GM19463 (cell line): ENCODE measurements around the gene C2CD2.
A peak's percentile ranks its signal among the peaks of the same experiment; 100 is the strongest.
"Not testable (repeated sequence)": the region's sequence is repeated elsewhere in the genome, so short reads cannot be mapped to it uniquely, and the experiment has no call there.

Experiments
- ATAC-seq: cut with Tn5 transposase; IDR thresholded peaks from one replicate; pipeline ENCODE4 v1.9.1; 2021; ENCODE audit warnings: mild to moderate bottlenecking, moderate library complexity; ENCODE audit not compliant: unreplicated experiment

C2CD2 gene

DNA sequence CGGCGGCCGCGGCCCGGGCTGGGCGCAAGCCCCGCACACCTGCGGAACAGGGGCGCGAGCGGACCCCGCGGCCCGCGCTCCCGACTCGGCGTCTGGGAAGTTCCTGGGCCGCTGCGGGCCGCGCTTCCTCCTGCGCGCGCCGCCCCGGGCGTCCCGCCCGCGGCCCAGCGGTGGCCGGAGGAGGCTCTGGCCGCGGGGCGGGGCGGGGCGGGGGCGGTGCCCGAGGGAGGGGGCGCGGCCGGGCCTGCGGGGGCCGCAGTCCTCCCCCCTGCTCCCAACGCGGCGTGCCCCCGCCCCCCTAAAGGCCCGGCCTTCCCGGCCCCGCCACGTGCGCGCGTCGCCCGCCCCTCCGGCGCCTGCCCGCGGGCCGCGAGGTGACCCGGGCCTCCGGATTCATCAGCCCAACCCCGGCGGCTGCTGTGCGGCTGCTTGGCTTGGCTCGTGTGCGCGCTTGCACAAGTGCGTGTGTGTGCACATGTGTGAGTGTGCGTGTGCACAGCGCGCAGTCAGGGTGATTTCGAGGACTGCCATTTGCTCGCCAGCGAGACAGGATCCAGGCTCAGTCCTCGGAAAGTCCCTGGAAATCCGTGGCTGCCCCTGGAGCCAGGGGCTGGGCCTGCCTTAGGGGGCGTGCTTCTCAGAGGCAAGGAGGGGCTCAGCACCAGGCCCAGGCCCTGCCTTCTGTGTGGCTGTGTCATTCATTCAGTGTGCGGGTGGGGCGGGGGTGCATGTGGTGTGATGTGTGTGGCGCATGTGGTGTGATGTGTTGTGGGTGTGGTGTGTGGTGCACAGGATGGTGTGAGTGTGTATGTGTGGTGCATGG, at the start of gene C2CD2:
C2CD2 (minus strand) TSS at position 188 of the 823 bp plus-strand sequence. CDS start 370 bp downstream, outside the sequence.
- ATAC-seq: peak; percentile 53

DNA sequence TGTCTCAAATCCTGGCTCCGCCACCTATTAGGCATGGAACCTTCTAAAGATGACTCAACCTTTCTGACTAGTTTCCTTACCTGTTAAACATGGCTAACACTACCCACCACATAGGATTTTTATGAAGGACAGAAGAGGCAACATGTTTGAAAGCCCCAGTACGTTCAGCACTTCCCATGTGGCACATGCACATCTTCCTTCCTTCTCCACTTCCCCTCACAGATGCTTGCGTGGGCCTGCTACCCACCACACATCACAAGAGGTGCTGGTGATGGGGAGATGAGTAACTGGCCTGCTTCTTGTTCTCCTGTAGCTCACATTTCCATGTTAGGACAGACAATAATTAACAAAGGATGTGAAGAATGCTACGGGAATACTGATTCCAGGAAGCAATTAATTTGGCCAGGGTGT, 49.2 kb upstream of the C2CD2 start:
- ATAC-seq: peak; percentile 18

- ATAC-seq: peak; percentile 87
These were observed 48.7 kb upstream of the C2CD2 start for GRCh38 chr21:42002421-42002958.

DNA sequence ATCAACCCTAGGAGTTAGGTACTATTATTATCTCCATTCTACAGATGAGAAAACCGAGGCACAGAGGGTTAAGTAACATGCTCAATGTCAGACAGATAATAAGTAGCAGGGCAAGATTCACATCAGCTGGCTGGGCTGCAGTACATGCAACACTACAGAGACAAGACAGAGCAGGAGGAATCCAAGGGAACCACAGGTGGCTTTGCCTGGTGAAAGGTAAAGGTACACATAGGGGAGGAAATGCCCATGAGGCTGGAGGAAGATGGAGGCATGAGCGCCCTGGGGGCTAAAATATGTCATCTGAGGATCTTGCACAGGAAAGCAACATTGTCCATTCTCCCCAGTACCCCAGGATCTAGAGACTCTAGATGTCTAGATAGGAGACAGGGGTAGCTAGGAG, 48.0 kb upstream of the C2CD2 start:
- no peak for ATAC-seq

- ATAC-seq: no peak
These were observed 47.1 kb upstream of the C2CD2 start for GRCh38 chr21:42000908-42001307.

- no peak for ATAC-seq
These were observed 43.8 kb upstream of the C2CD2 start for GRCh38 chr21:41997657-41998056.

DNA sequence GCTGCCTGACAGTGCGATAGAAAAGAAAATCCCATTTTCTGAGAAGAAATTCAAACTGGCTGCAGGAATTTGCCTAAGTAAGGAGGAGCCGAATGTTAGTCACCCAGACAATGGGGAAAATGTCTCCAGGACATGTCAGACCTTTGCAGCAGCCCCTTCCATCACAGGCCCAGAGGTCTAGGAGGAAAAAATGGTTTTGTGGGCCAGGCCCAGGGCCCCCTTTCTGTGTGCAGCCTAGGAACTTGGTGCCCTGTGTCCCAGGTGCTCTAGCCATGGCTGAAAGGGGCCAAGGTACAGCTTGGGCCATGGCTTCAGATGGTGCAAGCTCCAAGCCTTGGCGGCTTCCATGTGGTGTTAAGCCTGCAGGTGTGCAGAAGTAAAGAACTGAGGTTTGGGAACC, 41.8 kb upstream of the C2CD2 start:
- ATAC-seq: no peak

- ATAC-seq: not testable (repeated sequence)
These were observed 40.8 kb upstream of the C2CD2 start for GRCh38 chr21:41994613-41995012.

- ATAC-seq: no peak
These were observed 39.9 kb upstream of the C2CD2 start for GRCh38 chr21:41993744-41994143.

GRCh38 chr21:41992576-41992975, 38.8 kb upstream of the C2CD2 start:
- ATAC-seq: no peak

DNA sequence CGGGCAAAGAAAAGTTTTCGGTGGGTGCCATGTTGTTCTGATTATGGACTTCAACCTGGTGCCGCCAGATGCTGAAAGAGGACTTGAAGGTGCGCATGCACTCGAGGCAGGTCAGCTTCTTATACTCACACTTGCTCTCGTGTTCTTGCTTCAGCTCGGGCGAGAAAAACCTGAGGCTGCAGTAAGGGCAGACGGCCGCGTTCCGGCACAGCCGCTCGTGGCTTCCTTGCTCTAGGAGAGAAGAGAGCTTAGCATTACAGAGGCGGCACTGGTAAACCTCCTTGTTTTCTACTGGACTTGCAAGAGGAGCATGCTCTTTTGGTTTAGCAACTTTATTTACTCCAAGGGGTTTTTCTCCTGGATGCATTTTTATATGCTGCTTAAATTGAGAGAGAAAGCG, 37.8 kb upstream of the C2CD2 start:
- ATAC-seq: no peak

DNA sequence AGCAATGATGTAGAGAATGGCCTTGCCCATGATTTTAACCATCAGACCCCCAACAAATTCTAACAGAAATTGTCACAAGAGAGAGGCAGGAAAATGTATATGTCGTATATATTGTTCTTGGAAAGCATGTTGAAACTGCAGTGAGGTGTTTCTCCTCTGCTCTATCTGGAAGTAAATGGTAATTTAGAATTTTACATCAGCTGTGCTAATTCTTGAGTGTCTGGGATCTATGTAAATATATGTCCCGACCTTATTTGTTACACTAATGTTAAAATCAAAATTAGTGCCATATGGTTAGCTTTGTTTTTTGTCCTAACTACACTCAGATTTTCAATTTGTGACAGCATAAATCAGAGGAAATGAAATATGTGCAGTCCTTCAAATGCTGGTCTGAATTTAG, 35.9 kb upstream of the C2CD2 start:
- no peak for ATAC-seq

- ATAC-seq: no peak
These were observed 33.5 kb upstream of the C2CD2 start for GRCh38 chr21:41987310-41987709.

DNA sequence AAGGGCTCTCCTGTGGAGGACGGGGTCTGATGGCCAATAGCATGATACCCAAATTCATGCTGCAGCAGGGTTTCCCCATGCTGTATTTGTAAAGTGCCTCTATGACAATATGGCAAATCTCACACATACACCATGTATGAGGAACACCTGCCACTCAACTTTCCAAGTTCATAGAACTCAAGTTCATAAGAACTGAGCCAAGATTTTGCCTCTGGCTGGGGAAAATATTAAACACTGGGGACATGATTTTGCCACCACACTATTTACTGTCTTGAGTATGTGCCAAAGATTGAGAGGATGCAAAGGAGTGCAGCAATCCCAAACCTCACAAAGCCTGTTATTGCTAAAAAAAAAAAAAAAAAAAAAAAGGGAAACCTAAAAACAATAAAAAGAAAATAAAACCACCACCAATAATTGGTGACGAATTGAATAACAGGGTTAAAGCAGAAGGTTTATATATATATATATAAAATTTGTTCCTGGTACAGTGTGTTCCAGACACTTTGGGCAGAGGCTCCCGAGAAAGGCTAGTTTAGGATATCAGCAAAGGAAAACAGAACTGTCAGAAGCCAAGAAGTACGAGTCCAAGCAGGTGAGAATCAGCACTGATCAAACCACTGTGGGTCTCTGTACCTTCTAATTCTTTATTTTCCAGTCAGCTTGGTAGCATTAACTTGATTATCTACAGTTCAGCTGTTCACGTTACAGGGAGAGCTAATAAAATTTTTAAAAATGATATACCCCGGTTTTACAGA, 32.0 kb upstream of the C2CD2 start:
- no peak for ATAC-seq

DNA sequence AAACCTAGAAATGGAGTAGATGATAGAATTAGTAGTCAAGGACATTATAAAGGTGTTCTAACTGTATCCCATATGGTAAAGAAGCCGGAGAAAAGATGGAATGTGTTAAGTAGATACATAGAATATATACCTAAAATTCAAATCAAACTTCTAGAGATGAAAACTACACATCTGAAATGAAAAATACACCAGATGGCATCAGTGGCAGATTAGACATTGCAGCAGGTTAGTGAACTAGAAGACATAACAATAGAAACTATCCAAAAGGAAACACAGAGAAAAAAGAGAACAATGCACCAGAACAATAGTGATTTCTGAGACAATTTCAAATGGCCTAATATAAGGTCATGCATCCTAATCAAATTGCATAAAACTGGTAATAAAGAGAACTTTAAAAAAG, 29.4 kb upstream of the C2CD2 start:
- ATAC-seq: no peak

GRCh38 chr21:41980561-41980960, 26.7 kb upstream of the C2CD2 start:
- ATAC-seq: no peak

DNA sequence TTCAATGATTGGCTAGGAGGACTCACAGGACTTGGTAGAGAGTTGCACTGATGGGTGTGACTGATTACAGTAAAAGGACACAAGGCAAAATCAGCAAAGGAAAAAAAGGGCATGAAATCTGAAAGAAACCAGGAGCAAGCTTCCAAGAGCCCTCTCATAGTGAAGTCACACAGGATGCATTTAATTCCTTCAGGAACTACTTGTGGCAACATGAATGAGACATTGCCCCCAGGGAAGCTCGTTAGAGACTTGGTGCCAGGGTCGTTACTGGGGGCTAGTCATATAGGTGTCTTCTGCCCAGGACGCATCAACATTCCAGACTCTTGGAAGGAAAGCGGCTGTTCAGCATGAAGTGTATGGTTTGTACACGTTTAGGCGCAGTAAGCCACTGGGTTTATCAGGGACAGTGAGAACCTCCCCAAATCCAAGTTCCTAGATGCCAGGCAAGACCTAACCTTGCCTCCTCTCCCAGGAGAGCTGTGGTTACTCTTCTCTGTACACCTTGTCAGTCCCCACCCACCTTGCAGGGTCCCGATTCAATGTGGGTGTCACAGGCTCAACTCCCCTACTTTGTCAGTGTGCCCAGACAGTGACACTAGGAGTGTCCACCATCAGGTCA, 26.0 kb upstream of the C2CD2 start:
- ATAC-seq: no peak

DNA sequence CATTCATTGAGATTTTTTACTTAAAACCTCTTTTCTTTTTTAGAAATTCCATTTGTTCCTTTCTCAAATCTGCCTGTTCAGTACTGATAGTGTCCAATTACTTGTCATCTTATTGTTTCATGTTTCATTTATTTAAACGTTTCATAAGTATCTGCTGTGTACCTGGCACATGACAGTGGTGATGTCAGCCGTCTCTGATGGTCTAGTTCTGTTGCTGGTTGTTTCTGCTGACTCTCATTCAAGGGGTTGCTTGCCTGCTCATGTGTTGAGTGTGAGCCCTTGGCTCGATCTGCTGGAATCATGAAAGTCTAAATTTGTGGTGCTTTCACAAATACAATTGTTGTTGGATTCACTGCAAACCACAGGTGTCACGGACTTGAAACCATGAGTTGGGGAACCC, 25.5 kb upstream of the C2CD2 start:
- no peak for ATAC-seq

- ATAC-seq: no peak
These were observed 23.5 kb upstream of the C2CD2 start for GRCh38 chr21:41977034-41977950.

- ATAC-seq: no peak
These were observed 22.8 kb upstream of the C2CD2 start for GRCh38 chr21:41976611-41977010.
